ENCODE measurements around the gene CATSPERZ.
A peak's percentile ranks its signal among the peaks of the same experiment; 100 is the strongest.

CATSPERZ gene

DNA sequence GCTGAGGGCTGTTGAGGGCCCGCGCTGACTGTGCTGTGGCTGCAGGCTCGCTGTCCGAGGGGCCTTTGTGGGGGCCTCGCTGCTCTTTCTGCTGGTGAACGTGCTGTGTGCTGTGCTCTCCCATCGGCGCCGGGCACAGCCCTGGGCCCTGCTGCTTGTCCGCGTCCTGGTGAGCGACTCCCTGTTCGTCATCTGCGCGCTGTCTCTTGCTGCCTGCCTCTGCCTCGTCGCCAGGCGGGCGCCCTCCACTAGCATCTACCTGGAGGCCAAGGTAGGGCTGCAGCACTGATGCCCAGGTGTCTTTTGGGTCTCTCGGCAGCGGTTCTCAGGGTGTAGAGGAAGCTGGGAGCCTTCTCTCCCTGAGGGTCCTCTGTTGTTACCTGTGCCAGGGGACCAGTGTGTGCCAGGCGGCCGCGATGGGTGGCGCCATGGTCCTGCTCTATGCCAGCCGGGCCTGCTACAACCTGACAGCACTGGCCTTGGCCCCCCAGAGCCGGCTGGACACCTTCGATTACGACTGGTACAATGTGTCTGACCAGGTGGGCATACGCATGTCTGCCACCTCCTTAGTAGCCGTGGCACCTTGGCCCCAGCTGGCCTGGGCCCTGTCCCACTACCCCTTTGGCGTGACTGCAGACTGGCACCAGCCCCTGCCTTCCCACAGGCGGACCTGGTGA, 12.3 kb upstream of the CATSPERZ start:
- CTCF ChIA-PET = interaction anchor here (0.6 to 10.7 kb wide), 6 partner anchors 10 to 83 kb away, joined by 3 to 166 read pairs (median 12); partner anchors contain the start of genes CATSPERZ, ESRRA and PLCB3
- no peak overlapping the region for H3K4me3 ChIP-seq (ENCODE audit: low read depth, low read length)
- TF ChIP-seq, protein P1, sequence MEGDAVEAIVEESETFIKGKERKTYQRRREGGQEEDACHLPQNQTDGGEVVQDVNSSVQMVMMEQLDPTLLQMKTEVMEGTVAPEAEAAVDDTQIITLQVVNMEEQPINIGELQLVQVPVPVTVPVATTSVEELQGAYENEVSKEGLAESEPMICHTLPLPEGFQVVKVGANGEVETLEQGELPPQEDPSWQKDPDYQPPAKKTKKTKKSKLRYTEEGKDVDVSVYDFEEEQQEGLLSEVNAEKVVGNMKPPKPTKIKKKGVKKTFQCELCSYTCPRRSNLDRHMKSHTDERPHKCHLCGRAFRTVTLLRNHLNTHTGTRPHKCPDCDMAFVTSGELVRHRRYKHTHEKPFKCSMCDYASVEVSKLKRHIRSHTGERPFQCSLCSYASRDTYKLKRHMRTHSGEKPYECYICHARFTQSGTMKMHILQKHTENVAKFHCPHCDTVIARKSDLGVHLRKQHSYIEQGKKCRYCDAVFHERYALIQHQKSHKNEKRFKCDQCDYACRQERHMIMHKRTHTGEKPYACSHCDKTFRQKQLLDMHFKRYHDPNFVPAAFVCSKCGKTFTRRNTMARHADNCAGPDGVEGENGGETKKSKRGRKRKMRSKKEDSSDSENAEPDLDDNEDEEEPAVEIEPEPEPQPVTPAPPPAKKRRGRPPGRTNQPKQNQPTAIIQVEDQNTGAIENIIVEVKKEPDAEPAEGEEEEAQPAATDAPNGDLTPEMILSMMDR (IDR thresholded peaks at IDR 0.05; ENCODE audit: insufficient read depth, low read length, missing control alignments) = no peak
- POLR2A ChIA-PET = no interaction called here
- no peak for DNase-seq (ENCODE audit: low read depth, low spot score)

DNA sequence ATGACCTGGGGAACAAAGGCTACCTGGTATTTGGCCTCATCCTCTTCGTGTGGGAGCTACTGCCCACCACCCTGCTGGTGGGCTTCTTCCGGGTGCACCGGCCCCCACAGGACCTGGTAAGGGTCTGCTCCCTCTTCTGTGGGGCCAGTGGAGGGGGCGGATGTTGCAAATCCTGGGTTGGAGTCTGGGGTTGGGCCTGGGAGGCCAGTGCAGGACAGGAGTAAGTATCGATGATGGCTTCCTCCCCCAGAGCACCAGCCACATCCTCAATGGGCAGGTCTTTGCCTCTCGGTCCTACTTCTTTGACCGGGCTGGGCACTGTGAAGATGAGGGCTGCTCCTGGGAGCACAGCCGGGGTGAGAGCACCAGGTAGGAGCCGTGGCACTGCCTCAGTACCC, 11.8 kb upstream of the CATSPERZ start:
- no peak for DNase-seq (ENCODE audit: low read depth, low spot score)
- POLR2A ChIA-PET = no interaction called here

DNA sequence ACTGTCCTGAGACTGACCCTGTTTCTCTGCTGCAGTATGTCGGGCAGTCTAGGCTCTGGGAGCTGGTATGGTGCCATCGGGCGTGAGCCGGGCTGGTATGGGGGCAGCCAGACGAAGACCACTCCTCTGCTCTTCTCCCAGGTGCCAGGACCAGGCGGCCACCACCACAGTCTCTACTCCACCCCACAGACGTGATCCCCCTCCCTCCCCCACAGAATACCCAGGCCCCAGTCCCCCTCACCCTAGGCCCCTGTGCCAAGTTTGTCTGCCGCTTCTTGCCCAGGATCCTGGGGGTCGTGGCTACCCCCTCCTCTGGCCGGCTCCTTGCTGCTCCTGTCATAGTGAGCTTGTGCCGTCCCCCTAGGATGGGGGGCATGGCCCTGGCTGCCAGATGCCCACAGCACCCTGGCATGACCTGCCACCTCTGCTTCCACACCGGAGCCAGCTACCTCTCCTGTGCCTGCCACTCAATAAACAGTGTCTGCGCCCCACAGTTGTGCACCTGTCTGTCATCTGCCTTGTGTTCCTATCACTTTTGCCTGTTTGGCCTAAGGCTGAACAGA, 11.1 kb upstream of the CATSPERZ start:
- CTCF ChIA-PET = interaction anchor here (1.2 to 10.7 kb wide), 6 partner anchors 9 to 104 kb away, joined by 3 to 166 read pairs (median 9); partner anchors contain the start of genes CATSPERZ, ESRRA and PLCB3
- no peak overlapping the region for H3K4me3 ChIP-seq (ENCODE audit: low read depth, low read length)
- POLR2A ChIA-PET = no interaction called here
- TF ChIP-seq, protein P1 (IDR thresholded peaks at IDR 0.05; ENCODE audit: insufficient read depth, low read length, missing control alignments) = no peak
- no peak for DNase-seq (ENCODE audit: low read depth, low spot score)

More for the DNA sequence above, 11.8 kb upstream of the CATSPERZ start:
- no peak overlapping the region for H3K4me3 ChIP-seq (ENCODE audit: low read depth, low read length)
- CTCF ChIA-PET = interaction anchor here (0.6 to 10.7 kb wide), 5 partner anchors 10 to 84 kb away, joined by 3 to 166 read pairs (median 8); partner anchors contain the start of genes CATSPERZ, ESRRA and PLCB3
- TF ChIP-seq, protein P1 (IDR thresholded peaks at IDR 0.05; ENCODE audit: insufficient read depth, low read length, missing control alignments) = no peak

DNA sequence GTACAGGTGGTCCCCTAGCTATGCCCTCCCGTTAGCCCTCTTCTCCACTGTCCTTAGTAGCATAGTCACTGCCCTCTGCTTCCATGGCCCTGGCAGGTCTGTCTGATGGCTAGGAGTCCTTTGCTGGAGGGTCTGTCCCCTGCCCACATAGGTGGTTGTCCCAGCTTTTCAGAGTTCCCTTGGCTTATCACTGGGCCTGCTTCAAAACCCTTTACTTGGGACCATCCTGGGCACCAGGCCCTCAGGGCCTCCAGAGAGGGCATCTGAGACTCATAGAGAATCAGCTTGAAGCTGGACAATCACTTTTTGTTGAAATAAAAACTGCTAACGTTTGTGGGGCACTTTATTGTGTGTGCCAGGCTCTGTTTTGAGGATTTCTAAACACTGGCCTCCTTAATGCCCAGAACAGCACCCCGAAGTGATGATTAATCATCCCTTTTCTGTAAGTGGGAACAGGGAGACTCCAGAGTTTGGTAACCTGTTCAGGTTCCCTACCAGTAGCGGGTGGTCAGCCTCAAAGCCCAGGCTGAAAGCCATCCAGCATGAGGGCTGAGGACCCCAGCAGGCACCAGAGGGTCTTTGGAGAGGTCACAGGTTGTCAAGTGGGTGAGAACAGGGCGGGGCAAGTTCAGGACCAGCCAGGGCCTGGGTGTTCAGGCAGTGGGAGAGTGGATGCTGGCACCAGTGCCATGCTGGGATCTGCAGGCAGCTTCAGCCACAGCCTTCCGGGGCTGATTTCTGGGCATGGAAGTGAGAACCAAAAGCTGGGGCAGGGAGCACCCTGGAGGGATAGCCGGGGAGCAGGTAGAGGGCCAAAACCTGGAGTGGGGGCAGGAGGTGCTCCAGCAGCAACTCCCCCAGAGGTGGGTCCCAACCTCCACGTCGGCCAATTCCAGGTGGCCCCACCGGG, 9.6 kb upstream of the CATSPERZ start:
- DNase-seq (ENCODE audit: low read depth, low spot score) = no peak
- no peak overlapping the region for H3K4me3 ChIP-seq (ENCODE audit: low read depth, low read length)
- ChIA-PET POLR2A (no interaction called here), CTCF (interaction anchor here (3.1 to 10.7 kb wide), 3 partner anchors 7 to 39 kb away, joined by 10 to 166 read pairs (median 15); partner anchors contain the start of genes CATSPERZ, ESRRA and PLCB3)
- TF ChIP-seq, protein P1 (IDR thresholded peaks at IDR 0.05; ENCODE audit: insufficient read depth, low read length, missing control alignments) = no peak

DNA sequence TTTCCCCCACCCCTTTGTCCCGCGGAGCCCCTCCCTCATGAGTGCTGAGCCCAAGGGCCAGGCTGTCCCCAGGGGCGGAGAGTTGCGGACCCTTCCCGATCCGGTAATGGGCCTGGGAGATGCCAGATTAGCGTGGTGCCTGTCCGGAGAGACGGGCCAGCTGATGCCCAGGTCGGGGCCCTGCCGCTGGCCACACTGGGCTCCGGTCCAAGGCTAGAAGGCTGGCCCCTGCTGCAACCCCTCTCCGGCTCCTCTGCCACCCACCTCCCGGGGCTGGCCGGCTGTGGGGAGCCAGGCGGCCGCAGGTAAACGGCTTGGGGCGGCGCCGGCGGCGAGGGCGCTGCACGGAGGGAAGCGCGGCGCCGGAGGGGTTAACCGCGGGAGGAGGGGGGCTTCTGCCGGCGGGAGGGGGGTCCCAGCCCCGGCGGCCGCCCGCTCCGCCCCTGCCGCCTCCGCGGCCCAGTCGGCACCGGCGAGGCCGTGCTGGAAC, 8.9 kb upstream of the CATSPERZ start, which contains the start of gene KCNK4:
Gene KCNK4, plus strand, starts transcription at position 41 of the 490 bp plus-strand sequence. CDS start 1,717 bp downstream, outside the sequence.
- TF ChIP-seq, protein P1 (IDR thresholded peaks at IDR 0.05; ENCODE audit: insufficient read depth, low read length, missing control alignments) = no peak
- peak within 1 kb of the TSS; percentile 29; the same call in 1 of the 2 replicates for H3K4me3 ChIP-seq (ENCODE audit: low read depth, low read length)
- POLR2A ChIA-PET = no interaction called here
- DNase-seq (ENCODE audit: low read depth, low spot score) = no peak
- CTCF ChIA-PET = interaction anchor here (1.0 to 10.7 kb wide), 3 partner anchors 8 to 40 kb away, joined by 3 to 166 read pairs (median 10); partner anchors contain the start of genes CATSPERZ, ESRRA and PLCB3

All from AG04449 (cell line).